IMR-90 (cell line): ENCODE measurements around the gene IP6K3. TPM values are rescaled to one million over a fixed set of nuclear protein-coding genes. Genes with fewer than 3 reads are reported as not detected.

Experiments used
- ATAC-seq: fragments of 200-7000 bp; cut with Tn5 transposase; 2 replicates; pipeline ENCODE4 v1.9.1; 2020; ENCODE audit warnings: low read depth, mild to moderate bottlenecking, moderate library complexity
- BruUV-seq: library from RNA; stranded (reverse); fragments of 400-500 nt; replicated peaks from 2 replicates; lab custom pipeline; 2021; lab: Mats Ljungman, UMichigan
- CTCF ChIA-PET: fragments of 300-600 bp; formaldehyde crosslinking; extraction: SDS; loops from one replicate; lab custom pipeline; 2021; ENCODE audit warnings: antibody characterized with exemption; lab: Yijun Ruan, JAX
- POLR2A ChIA-PET: fragments of 300-600 bp; sonication (Branson Sonifier 250); formaldehyde crosslinking; loops from one replicate; lab custom pipeline; 2022; ENCODE audit warnings: antibody characterized with exemption; ENCODE audit not compliant: unreplicated experiment; lab: Charles Lee
- DNase-seq: peaks from one replicate; pipeline ENCODE4 v3.0.0; 2013
- H2AFZ ChIP-seq: replicated peaks from 2 replicates; pipeline ENCODE3; 2013; ENCODE audit warnings: low read length, mild to moderate bottlenecking; ENCODE audit not compliant: poor library complexity
- H2AK5ac ChIP-seq: 2 replicates; pipeline ENCODE4 v1.6.1; 2013; ENCODE audit warnings: low read depth, low read length, inconsistent platforms
- H2AK9ac ChIP-seq: replicated peaks from 2 replicates; pipeline ENCODE3; 2013; ENCODE audit warnings: mild to moderate bottlenecking, low read depth, low read length, moderate library complexity; ENCODE audit not compliant: poor library complexity
- H2BK120ac ChIP-seq: 2 replicates; pipeline ENCODE4 v1.6.1; 2013; ENCODE audit warnings: low read depth, low read length, inconsistent platforms
- H2BK15ac ChIP-seq: 3 replicates; pipeline ENCODE4 v1.6.1; 2013; ENCODE audit warnings: low read depth, low read length, inconsistent platforms
- H2BK20ac ChIP-seq: 2 replicates; pipeline ENCODE4 v1.6.1; 2013; ENCODE audit warnings: low read depth, mild to moderate bottlenecking, inconsistent platforms, low read length, moderate library complexity
- H2BK5ac ChIP-seq: 2 replicates; pipeline ENCODE4 v1.6.1; 2013; ENCODE audit warnings: mild to moderate bottlenecking, low read depth, low read length, inconsistent platforms; ENCODE audit not compliant: poor library complexity, severe bottlenecking
- H3K14ac ChIP-seq: replicated peaks from 2 replicates; pipeline ENCODE4 v1.6.1; 2013; ENCODE audit warnings: low read depth, low read length, inconsistent platforms
- H3K18ac ChIP-seq: 2 replicates; pipeline ENCODE4 v1.6.1; 2013; ENCODE audit warnings: low read depth, low read length, control low read depth
- H3K23ac ChIP-seq: 2 replicates; pipeline ENCODE4 v1.6.1; 2013; ENCODE audit warnings: low read depth, low read length, inconsistent platforms
- H3K27ac ChIP-seq: 2 replicates; pipeline ENCODE4 v1.5.1; 2013; ENCODE audit warnings: mild to moderate bottlenecking, control low read depth, low read length; ENCODE audit not compliant: insufficient read depth
- H3K27me3 ChIP-seq: 2 replicates; pipeline ENCODE4 v1.6.1; 2013; ENCODE audit warnings: low read length; ENCODE audit not compliant: control insufficient read depth, insufficient read depth
- H3K36me3 ChIP-seq: 2 replicates; pipeline ENCODE4 v1.6.1; 2013; ENCODE audit warnings: low read length, mixed read lengths; ENCODE audit not compliant: control insufficient read depth, insufficient read depth
- H3K4ac ChIP-seq: 2 replicates; pipeline ENCODE4 v1.6.1; 2013; ENCODE audit warnings: low read depth, low read length, inconsistent platforms
- H3K4me1 ChIP-seq: 2 replicates; pipeline ENCODE4 v1.6.1; 2013; ENCODE audit warnings: low read length, mixed read lengths; ENCODE audit not compliant: control insufficient read depth, insufficient read depth
- H3K4me2 ChIP-seq: 2 replicates; pipeline ENCODE4 v1.6.1; 2013; ENCODE audit warnings: low read depth, mild to moderate bottlenecking, control low read depth, low read length, moderate library complexity
- H3K4me3 ChIP-seq: 2 replicates; pipeline ENCODE4 v1.5.1; 2013; ENCODE audit warnings: low read depth, mild to moderate bottlenecking, control low read depth, low read length, moderate library complexity; ENCODE audit not compliant: insufficient read depth
- H3K56ac ChIP-seq: 2 replicates; pipeline ENCODE4 v1.6.1; 2013; ENCODE audit warnings: low read length, inconsistent platforms; ENCODE audit not compliant: insufficient read depth; ENCODE audit errors: extremely low read depth
- H3K79me1 ChIP-seq, 2 experiments: 2 replicates each; pipeline ENCODE4 v1.6.1; 2013; ENCODE audit warnings: low read length in 2 of 2, inconsistent platforms in 1 of 2, low read depth in 1 of 2
- H3K9ac ChIP-seq: 2 replicates; pipeline ENCODE4 v1.6.1; 2013; ENCODE audit warnings: low read depth, low read length, control low read depth
- H3K9me1 ChIP-seq: 2 replicates; pipeline ENCODE4 v1.6.1; 2013; ENCODE audit warnings: low read length, inconsistent platforms; ENCODE audit not compliant: insufficient read depth
- H3K9me3 ChIP-seq: 2 replicates; pipeline ENCODE4 v1.6.1; 2013; ENCODE audit warnings: low read length; ENCODE audit not compliant: control insufficient read depth, insufficient read depth
- H4K20me1 ChIP-seq: 2 replicates; pipeline ENCODE4 v1.6.1; 2013; ENCODE audit warnings: low read length, inconsistent platforms; ENCODE audit not compliant: insufficient read depth
- H4K5ac ChIP-seq: 2 replicates; pipeline ENCODE4 v1.6.1; 2013; ENCODE audit warnings: mild to moderate bottlenecking, low read depth, low read length, control low read depth
- H4K8ac ChIP-seq, 2 experiments: 2 replicates each; pipeline ENCODE4 v1.6.1; 2013; ENCODE audit warnings: low read depth in 2 of 2, low read length in 2 of 2, control low read depth in 1 of 2, inconsistent platforms in 1 of 2
- H4K91ac ChIP-seq: 2 replicates; pipeline ENCODE4 v1.6.1; 2013; ENCODE audit warnings: low read depth, low read length, inconsistent platforms; ENCODE audit not compliant: insufficient read depth
- BHLHE40 ChIP-seq: fragments of 150-350 bp; IDR thresholded peaks from 2 replicates; pipeline ENCODE4 v1.6.1; 2016; ENCODE audit warnings: mild to moderate bottlenecking, low read depth, low read length
- CEBPB ChIP-seq: IDR thresholded peaks from 2 replicates; pipeline ENCODE4 v1.6.1; 2012; ENCODE audit warnings: low read depth, low read length, improper control_type of control experiment
- CHD1 ChIP-seq: IDR thresholded peaks from 2 replicates; pipeline ENCODE4 v1.6.1; 2012; ENCODE audit warnings: low read depth, low read length, improper control_type of control experiment
- FOS ChIP-seq: fragments of 150-350 bp; IDR thresholded peaks from 2 replicates; pipeline ENCODE4 v1.6.1; 2016; ENCODE audit warnings: low read depth, low read length
- MAZ ChIP-seq: IDR thresholded peaks from 2 replicates; pipeline ENCODE4 v1.6.1; 2012; ENCODE audit warnings: low read depth, mild to moderate bottlenecking, low read length, improper control_type of control experiment, moderate library complexity, borderline replicate concordance
- MXI1 ChIP-seq: IDR thresholded peaks from 2 replicates; pipeline ENCODE4 v1.6.1; 2012; ENCODE audit warnings: low read depth, mild to moderate bottlenecking, low read length, moderate library complexity, borderline replicate concordance
- NFE2L2 ChIP-seq: fragments of 150-350 bp; IDR thresholded peaks from 2 replicates; pipeline ENCODE4 v1.6.1; 2016; ENCODE audit warnings: low read depth, mild to moderate bottlenecking, low read length
- POLR2A ChIP-seq: IDR thresholded peaks from 2 replicates; pipeline ENCODE4 v1.6.1; 2012; ENCODE audit warnings: mild to moderate bottlenecking, low read depth, low read length
- RAD21 ChIP-seq: IDR thresholded peaks from 2 replicates; pipeline ENCODE4 v1.6.1; 2012; ENCODE audit warnings: low read length, improper control_type of control experiment
- RCOR1 ChIP-seq: IDR thresholded peaks from 2 replicates; pipeline ENCODE4 v1.6.1; 2012; ENCODE audit warnings: mild to moderate bottlenecking, low read length, improper control_type of control experiment; ENCODE audit not compliant: insufficient replicate concordance
- RFX5 ChIP-seq: IDR thresholded peaks from 2 replicates; pipeline ENCODE4 v1.8.0; 2012; ENCODE audit warnings: low read depth, mild to moderate bottlenecking, low read length, moderate library complexity
- SMC3 ChIP-seq: fragments of 150-350 bp; IDR thresholded peaks from 2 replicates; pipeline ENCODE4 v1.6.1; 2016; ENCODE audit warnings: low read depth, mild to moderate bottlenecking, antibody characterized with exemption, low read length, moderate library complexity
- WGBS, 2 experiments: methylation state at CpG; one replicate each; pipeline versions ENCODE4 v1.1.5 to v1.1.7; 2013; ENCODE audit warnings: missing lambda C conversion rate in 2 of 2; ENCODE audit not compliant: insufficient read length in 1 of 2; ENCODE audit errors: extremely low coverage in 2 of 2; 5-methylcytosine and 5-hydroxymethylcytosine counted together
- dilution Hi-C: fragments of 300-500 bp; cut with HindIII; formaldehyde crosslinking; loops from one replicate; pipeline ENCODE4 v1.14.3; 2018; ENCODE audit warnings: low sequenced_read_pairs; ENCODE audit not compliant: unreplicated experiment
- in situ Hi-C: fragments of 300-500 bp; cut with MboI; formaldehyde crosslinking; loops from 3 replicates; pipeline ENCODE4 v1.14.3; 2019; ENCODE audit warnings: low sequenced_read_pairs, inconsistent platforms, mixed read lengths
- intact Hi-C: fragments of 100-400 bp; cut with micrococcal nuclease; formaldehyde crosslinking; loops from 2 replicates; pipeline ENCODE4 v1.10.0; 2022
- polyA plus RNA-seq, 3 experiments: library from polyadenylated mRNA; depleted of rRNA; stranded (reverse); fragments of >200 nt; gene quantifications; 2 replicates each; pipeline ENCODE4 v1.2.3, GENCODE V29; 2012; ENCODE audit warnings: low replicate concordance in 1 of 3
- total RNA-seq: library from RNA; depleted of rRNA; stranded (reverse); fragments of >200 nt; gene quantifications from 2 replicates; pipeline ENCODE4 v1.2.3, GENCODE V29; 2012
- TF ChIP-seq, protein P1 (sequence below): conservative IDR thresholded peaks from 2 replicates; pipeline ENCODE4 v1.5.1; 2012; ENCODE audit warnings: mild to moderate bottlenecking, low read depth, low read length, improper control_type of control experiment
- TF ChIP-seq, protein P2 (sequence below): fragments of 150-350 bp; IDR thresholded peaks from 2 replicates; pipeline ENCODE4 v1.6.1; 2017; ENCODE audit warnings: mild to moderate bottlenecking, antibody characterized with exemption, low read length, low read depth

The IP6K3 gene
- total and polyA plus RNA-seq, 2 of the 4 experiments (the other 2 are of a cell fraction), result 0.18 to 0.51 TPM

DNA sequence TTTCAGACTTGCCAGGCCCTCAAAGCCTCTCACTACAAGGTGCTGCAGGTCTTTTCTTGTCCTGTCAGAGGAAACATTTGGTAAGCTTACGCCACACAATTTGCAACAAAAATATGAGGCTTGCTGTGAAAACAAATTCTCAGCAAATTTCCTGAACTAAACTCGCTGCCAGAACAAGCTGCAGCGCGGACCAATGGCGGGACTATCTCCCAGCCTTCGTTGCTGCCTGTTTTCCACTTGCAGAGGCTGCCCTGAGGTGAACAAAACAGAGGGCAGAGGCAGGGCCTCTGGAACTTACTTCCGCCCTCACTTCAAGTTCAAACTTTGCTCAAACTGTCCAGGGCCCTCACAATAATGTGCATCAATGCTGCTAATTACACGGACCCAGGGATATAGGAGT, 47.6 kb downstream of the IP6K3 start:
- intact Hi-C loops, result no loop called here
- Histone ChIP-seq H3K14ac (no peak overlapping the region), H3K4ac (no peak overlapping the region), H3K18ac (no peak overlapping the region), H2BK5ac (no peak overlapping the region), H2BK120ac (no peak overlapping the region), H3K56ac (no peak overlapping the region), H2AK9ac (no peak overlapping the region), H4K91ac (no peak overlapping the region), H4K20me1 (peaks cover 8% of the 10 kb centered on the region; the same call in 1 of the 2 replicates), H3K23ac (no peak overlapping the region), H3K36me3 (peaks cover 14% of the 10 kb centered on the region), H4K8ac (no peak overlapping the region), H2AFZ (no peak overlapping the region), H3K4me1 (peaks cover 18% of the 10 kb centered on the region), H3K27me3 (no peaks in the 10 kb centered on the region), H3K4me3 (no peak overlapping the region), H4K5ac (no peak overlapping the region), H2BK20ac (no peak overlapping the region), H2AK5ac (no peak overlapping the region), H3K27ac (no peak overlapping the region), H2BK15ac (no peak overlapping the region), H3K9me3 (no peaks in the 10 kb centered on the region), H3K79me1 (peaks cover 5 to 43% of the 10 kb centered on the region in 2 experiments; a peak in 2 of 4 replicates), H3K4me2 (no peak overlapping the region), H3K9ac (no peak overlapping the region), H3K9me1 (peaks cover 16% of the 10 kb centered on the region)
- TF ChIP-seq CEBPB, result no peak
- no peak for TF ChIP-seq BHLHE40
- TF ChIP-seq NFE2L2, result no peak
- no peak for TF ChIP-seq MXI1
- no peak for TF ChIP-seq SMC3
- TF ChIP-seq, protein P1, sequence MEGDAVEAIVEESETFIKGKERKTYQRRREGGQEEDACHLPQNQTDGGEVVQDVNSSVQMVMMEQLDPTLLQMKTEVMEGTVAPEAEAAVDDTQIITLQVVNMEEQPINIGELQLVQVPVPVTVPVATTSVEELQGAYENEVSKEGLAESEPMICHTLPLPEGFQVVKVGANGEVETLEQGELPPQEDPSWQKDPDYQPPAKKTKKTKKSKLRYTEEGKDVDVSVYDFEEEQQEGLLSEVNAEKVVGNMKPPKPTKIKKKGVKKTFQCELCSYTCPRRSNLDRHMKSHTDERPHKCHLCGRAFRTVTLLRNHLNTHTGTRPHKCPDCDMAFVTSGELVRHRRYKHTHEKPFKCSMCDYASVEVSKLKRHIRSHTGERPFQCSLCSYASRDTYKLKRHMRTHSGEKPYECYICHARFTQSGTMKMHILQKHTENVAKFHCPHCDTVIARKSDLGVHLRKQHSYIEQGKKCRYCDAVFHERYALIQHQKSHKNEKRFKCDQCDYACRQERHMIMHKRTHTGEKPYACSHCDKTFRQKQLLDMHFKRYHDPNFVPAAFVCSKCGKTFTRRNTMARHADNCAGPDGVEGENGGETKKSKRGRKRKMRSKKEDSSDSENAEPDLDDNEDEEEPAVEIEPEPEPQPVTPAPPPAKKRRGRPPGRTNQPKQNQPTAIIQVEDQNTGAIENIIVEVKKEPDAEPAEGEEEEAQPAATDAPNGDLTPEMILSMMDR, result no peak
- TF ChIP-seq RFX5, result no peak
- no peak for TF ChIP-seq POLR2A
- no peak for TF ChIP-seq FOS
- no peak for TF ChIP-seq MAZ
- no peak for TF ChIP-seq RAD21
- no peak for TF ChIP-seq CHD1
- no peak for TF ChIP-seq RCOR1
- TF ChIP-seq, protein P2, sequence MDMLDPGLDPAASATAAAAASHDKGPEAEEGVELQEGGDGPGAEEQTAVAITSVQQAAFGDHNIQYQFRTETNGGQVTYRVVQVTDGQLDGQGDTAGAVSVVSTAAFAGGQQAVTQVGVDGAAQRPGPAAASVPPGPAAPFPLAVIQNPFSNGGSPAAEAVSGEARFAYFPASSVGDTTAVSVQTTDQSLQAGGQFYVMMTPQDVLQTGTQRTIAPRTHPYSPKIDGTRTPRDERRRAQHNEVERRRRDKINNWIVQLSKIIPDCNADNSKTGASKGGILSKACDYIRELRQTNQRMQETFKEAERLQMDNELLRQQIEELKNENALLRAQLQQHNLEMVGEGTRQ, result no peak
- POLR2A ChIA-PET, result no interaction called here
- BruUV-seq, result no TSS peak
- in situ Hi-C loops, result no loop called here
- CTCF ChIA-PET, result no interaction called here
- dilution Hi-C loops, result no loop called here
- WGBS, 2 experiments, result 99% methylated on average over 6 of the region's 8 CpGs; no CpG with 5 or more reads in 1 of the 2 experiments
- DNase-seq, result no peak
- no peak for ATAC-seq
